GM18498 (cell line): Measurements from ENCODE around the gene THYN1.

Experiments
- ATAC-seq: cut with Tn5 transposase; IDR thresholded peaks from one replicate; pipeline ENCODE4 v1.9.1; 2021; ENCODE audit warnings: mild to moderate bottlenecking, moderate library complexity; ENCODE audit not compliant: unreplicated experiment

The THYN1 gene

GRCh38 chr11:134224710-134225664 is 28.2 kb downstream of the THYN1 start:
- ATAC-seq: peak; percentile 32

GRCh38 chr11:134223836-134224709 is 29.1 kb downstream of the THYN1 start, which contains the start of the genes NCAPD3 and VPS26B:
Gene NCAPD3, minus strand, starts transcription at chr11:134223967. Its CDS starts 41 bp downstream, at chr11:134223926.
Gene VPS26B, plus strand, starts transcription at chr11:134224671. Its CDS starts 452 bp downstream, at chr11:134225123.
- ATAC-seq: peak; percentile 75

GRCh38 chr11:134223121-134223520 is 30.0 kb downstream of the THYN1 start:
- ATAC-seq: no peak

GRCh38 chr11:134216816-134217215 is 36.3 kb downstream of the THYN1 start:
- no peak for ATAC-seq

GRCh38 chr11:134215836-134216235 is 37.3 kb downstream of the THYN1 start:
- ATAC-seq: no peak

GRCh38 chr11:134207538-134208239 is 45.5 kb downstream of the THYN1 start:
- ATAC-seq: no peak

- no peak for ATAC-seq
Measured at GRCh38 chr11:134206185-134206584, 47.0 kb downstream of the THYN1 start.

GRCh38 chr11:134205729-134206128 is 47.4 kb downstream of the THYN1 start:
- no peak for ATAC-seq

GRCh38 chr11:134202661-134203060 is 50.5 kb downstream of the THYN1 start:
- no peak for ATAC-seq

- ATAC-seq: no peak
Measured at GRCh38 chr11:134200688-134201087, 52.5 kb downstream of the THYN1 start.

GRCh38 chr11:134199531-134199930 is 53.6 kb downstream of the THYN1 start:
- no peak for ATAC-seq
